HG03342 (cell line): ENCODE data around the gene EPB41L2.
"Not testable (repeated sequence)": the region's sequence is repeated elsewhere in the genome, so short reads cannot be mapped to it uniquely, and the experiment has no call there.

ENCODE experiments used
- ATAC-seq: cut with Tn5 transposase; IDR thresholded peaks from one replicate; pipeline ENCODE4 v1.9.1; 2021; ENCODE audit warnings: mild to moderate bottlenecking, moderate library complexity; ENCODE audit not compliant: unreplicated experiment

The EPB41L2 gene

GRCh38 chr6:130922922-130923321 is 140.1 kb downstream of the EPB41L2 start:
- ATAC-seq: no peak

- ATAC-seq: no peak
These were observed 142.1 kb downstream of the EPB41L2 start for GRCh38 chr6:130920969-130921368.

GRCh38 chr6:130918171-130918570 is 144.9 kb downstream of the EPB41L2 start:
- ATAC-seq: no peak

- ATAC-seq: not testable (repeated sequence)
These were observed 147.4 kb downstream of the EPB41L2 start for GRCh38 chr6:130915606-130916005.

- ATAC-seq: peak; percentile 87
These were observed 149.9 kb downstream of the EPB41L2 start for GRCh38 chr6:130913120-130913519.

- no peak for ATAC-seq
These were observed 150.6 kb downstream of the EPB41L2 start for GRCh38 chr6:130912434-130912833.

- ATAC-seq: no peak
These were observed 154.1 kb downstream of the EPB41L2 start for GRCh38 chr6:130908958-130909357.

GRCh38 chr6:130908188-130908587 is 154.9 kb downstream of the EPB41L2 start:
- no peak for ATAC-seq

GRCh38 chr6:130907687-130908086 is 155.4 kb downstream of the EPB41L2 start:
- ATAC-seq: no peak

GRCh38 chr6:130906736-130907381 is 156.2 kb downstream of the EPB41L2 start:
- ATAC-seq: no peak

GRCh38 chr6:130903602-130904001 is 159.4 kb downstream of the EPB41L2 start:
- ATAC-seq: no peak

- no peak for ATAC-seq
These were observed 160.0 kb downstream of the EPB41L2 start for GRCh38 chr6:130903007-130903406.

GRCh38 chr6:130900913-130901312 is 162.1 kb downstream of the EPB41L2 start:
- ATAC-seq: no peak

GRCh38 chr6:130896249-130896648 is 166.8 kb downstream of the EPB41L2 start:
- no peak for ATAC-seq

GRCh38 chr6:130895516-130895915 is 167.5 kb downstream of the EPB41L2 start:
- ATAC-seq: no peak

- no peak for ATAC-seq
These were observed 169.3 kb downstream of the EPB41L2 start for GRCh38 chr6:130893766-130894165.

- ATAC-seq: no peak
These were observed 169.8 kb downstream of the EPB41L2 start for GRCh38 chr6:130893277-130893676.

GRCh38 chr6:130890521-130890971 is 172.5 kb downstream of the EPB41L2 start:
- ATAC-seq: no peak

- ATAC-seq: no peak
These were observed 173.6 kb downstream of the EPB41L2 start for GRCh38 chr6:130889423-130889822.

GRCh38 chr6:130888246-130888645 is 174.8 kb downstream of the EPB41L2 start:
- ATAC-seq: no peak

GRCh38 chr6:130886966-130887365 is 176.1 kb downstream of the EPB41L2 start:
- ATAC-seq: no peak

- peak; percentile 94 for ATAC-seq
These were observed 177.5 kb downstream of the EPB41L2 start for GRCh38 chr6:130885392-130886192.
